Right lobe of liver (tissue), 4 donors: ENCODE measurements around the gene RMRP.

Source experiments
- POLR2A ChIP-seq: fragments of 450-650 bp; IDR thresholded peaks from one replicate; pipeline ENCODE4 v1.6.1; 2017; ENCODE audit warnings: antibody characterized with exemption, mild to moderate bottlenecking
- TF ChIP-seq, protein P1 (sequence below), 4 donors: fragments of 200-600 bp in 3 of 4; fragments of 450-650 bp in 1 of 4; IDR thresholded peaks; one replicate each; pipeline versions ENCODE4 v1.5.1 to v1.8.0; 2016 to 2022; ENCODE audit warnings: antibody characterized with exemption in 4 of 4, mild to moderate bottlenecking in 2 of 4
- donor health status: DM: no; HTN: no; CAD: no.
- donor health status: DM: no; HTN: no; CAD: no.
- donor health status: DM: no; HTN: yes; CAD: no.

DNA sequence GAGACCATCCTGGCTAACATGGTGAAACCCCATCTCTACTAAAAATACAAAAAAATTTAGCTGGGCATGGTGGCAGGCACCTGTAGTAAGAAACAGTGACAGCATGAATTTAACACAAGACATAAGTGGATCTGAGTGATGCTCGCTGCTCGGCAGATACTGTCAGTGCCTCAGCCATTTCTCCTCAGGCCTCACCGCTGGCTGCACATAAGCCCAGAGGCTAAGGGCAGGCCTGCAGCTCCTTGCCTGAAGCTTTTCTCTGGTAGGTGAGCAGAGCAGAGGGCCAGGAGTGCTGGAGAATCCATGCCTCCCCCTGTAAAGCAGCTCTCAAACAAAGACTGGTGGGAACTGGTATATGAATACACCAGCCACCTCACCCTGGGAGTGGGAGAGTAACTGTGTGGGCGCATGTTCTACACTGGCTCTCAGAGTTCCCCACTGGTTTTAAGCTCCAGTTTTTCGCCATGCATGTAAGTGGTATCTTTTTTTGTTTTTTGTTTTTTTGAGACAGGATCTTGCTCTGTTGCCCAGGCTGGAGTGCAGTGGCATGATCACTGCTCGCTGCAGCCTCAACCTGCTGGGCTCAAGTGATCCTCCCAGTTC lies 29.3 kb downstream of the RMRP start:
- TF ChIP-seq, protein P1, sequence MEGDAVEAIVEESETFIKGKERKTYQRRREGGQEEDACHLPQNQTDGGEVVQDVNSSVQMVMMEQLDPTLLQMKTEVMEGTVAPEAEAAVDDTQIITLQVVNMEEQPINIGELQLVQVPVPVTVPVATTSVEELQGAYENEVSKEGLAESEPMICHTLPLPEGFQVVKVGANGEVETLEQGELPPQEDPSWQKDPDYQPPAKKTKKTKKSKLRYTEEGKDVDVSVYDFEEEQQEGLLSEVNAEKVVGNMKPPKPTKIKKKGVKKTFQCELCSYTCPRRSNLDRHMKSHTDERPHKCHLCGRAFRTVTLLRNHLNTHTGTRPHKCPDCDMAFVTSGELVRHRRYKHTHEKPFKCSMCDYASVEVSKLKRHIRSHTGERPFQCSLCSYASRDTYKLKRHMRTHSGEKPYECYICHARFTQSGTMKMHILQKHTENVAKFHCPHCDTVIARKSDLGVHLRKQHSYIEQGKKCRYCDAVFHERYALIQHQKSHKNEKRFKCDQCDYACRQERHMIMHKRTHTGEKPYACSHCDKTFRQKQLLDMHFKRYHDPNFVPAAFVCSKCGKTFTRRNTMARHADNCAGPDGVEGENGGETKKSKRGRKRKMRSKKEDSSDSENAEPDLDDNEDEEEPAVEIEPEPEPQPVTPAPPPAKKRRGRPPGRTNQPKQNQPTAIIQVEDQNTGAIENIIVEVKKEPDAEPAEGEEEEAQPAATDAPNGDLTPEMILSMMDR (IDR thresholded peaks at IDR 0.05) = no peak
- TF ChIP-seq POLR2A = no peak
